ENCODE results near the gene MRM2. TPM values are rescaled to one million over a fixed set of nuclear protein-coding genes. Genes with fewer than 3 reads are reported as not detected.

MRM2 gene
- polyA plus RNA-seq, 2 of the 4 experiments (the other 2 are of a cell fraction): 35.6 to 44.0 TPM

GRCh38 chr7:2230226-2230625 is 11.8 kb downstream of the MRM2 start:
- WGBS (ENCODE audit: missing lambda C conversion rate): 92% methylated on average over 7 of the region's 8 CpGs
- CTCF ChIA-PET: interaction anchor here (1.0 to 1.6 kb wide), 2 partner anchors 12 to 19 kb away, joined by 3 read pairs; partner anchors contain the start of genes MRM2 and NUDT1

GRCh38 chr7:2229467-2229866 is 12.5 kb downstream of the MRM2 start:
- POLR2A ChIA-PET: no interaction called here
- Histone ChIP-seq H3K4me1 (peaks cover 23% of the 10 kb centered on the region; the same call in 2 of the 3 replicates), H3K9me3 (no peaks in the 10 kb centered on the region), H3K4me3 (no peak overlapping the region), H3K4me2 (no peak overlapping the region), H3K27ac (no peak overlapping the region)
- WGBS (ENCODE audit: missing lambda C conversion rate): 95% methylated on average over 7 of the region's 7 CpGs
- DNase-seq (ENCODE audit: low read depth in 1 of 2, low spot score in 1 of 2) (no peak), ATAC-seq (no peak), FAIRE-seq (no peak)
- TF ChIP-seq FOSB (CRISPR knock-in tag; IDR thresholded peaks at IDR 0.05) (no peak), POLR2A (IDR thresholded peaks at IDR 0.05; ENCODE audit: low read length) (no peak), ESRRA (IDR thresholded peaks at IDR 0.05; ENCODE audit: borderline replicate concordance, low read length) (no peak), CHD4 (IDR thresholded peaks at IDR 0.05; ENCODE audit: borderline replicate concordance) (no peak), SMC3 (IDR thresholded peaks at IDR 0.05) (no peak), ZC3H11A (IDR thresholded peaks at IDR 0.05) (no peak), BCL3 (IDR thresholded peaks at IDR 0.05) (no peak), FOSL2 (IDR thresholded peaks at IDR 0.05) (no peak), FOSL2 (CRISPR knock-in tag; IDR thresholded peaks at IDR 0.05) (no peak)
- CTCF ChIA-PET: interaction anchor here (1.0 to 1.6 kb wide), 2 partner anchors 13 to 20 kb away, joined by 3 read pairs; partner anchors contain the start of genes MRM2 and NUDT1

More at GRCh38 chr7:2230226-2230625, 11.8 kb downstream of the MRM2 start:
- Histone ChIP-seq H3K4me1 (peaks cover 20% of the 10 kb centered on the region; the same call in 2 of the 3 replicates), H3K9me3 (no peaks in the 10 kb centered on the region), H3K4me3 (no peak overlapping the region), H3K27ac (no peak overlapping the region), H3K4me2 (no peak overlapping the region)
- no peak for ATAC-seq
- POLR2A ChIA-PET: no interaction called here
- FAIRE-seq: no peak
- no peak for DNase-seq (ENCODE audit: low read depth in 1 of 2, low spot score in 1 of 2)
- no peak for TF ChIP-seq EHMT2 (IDR thresholded peaks at IDR 0.05; ENCODE audit: low read depth)
- TF ChIP-seq ZFP36 (IDR thresholded peaks at IDR 0.05; ENCODE audit: borderline replicate concordance, partially characterized antibody): no peak
- no peak for TF ChIP-seq BHLHE40 (IDR thresholded peaks at IDR 0.05; ENCODE audit: low read depth, low read length)
- TF ChIP-seq GATA3 (IDR thresholded peaks at IDR 0.05; ENCODE audit: borderline replicate concordance): no peak
- no peak for TF ChIP-seq HMGXB4 (CRISPR knock-in tag; IDR thresholded peaks at IDR 0.05; ENCODE audit: borderline replicate concordance)
- TF ChIP-seq ZSCAN20 (CRISPR knock-in tag; IDR thresholded peaks at IDR 0.05): no peak
- no peak for TF ChIP-seq ZC3H11A (IDR thresholded peaks at IDR 0.05)
- no peak for TF ChIP-seq E2F6 (IDR thresholded peaks at IDR 0.05; ENCODE audit: borderline replicate concordance, low read depth)

GRCh38 chr7:2228921-2229320 is 13.1 kb downstream of the MRM2 start:
- H3K27ac ChIP-seq: no peak overlapping the region
- FAIRE-seq: no peak
- no peak for ATAC-seq
- no peak overlapping the region for H3K4me3 ChIP-seq
- CTCF ChIA-PET: no interaction called here
- 94% methylated on average over 8 of the region's 8 CpGs for WGBS (ENCODE audit: missing lambda C conversion rate)
- POLR2A ChIA-PET: no interaction called here
- H3K9me3 ChIP-seq: no peaks in the 10 kb centered on the region
- peaks cover 23% of the 10 kb centered on the region; the same call in 2 of the 3 replicates for H3K4me1 ChIP-seq
- H3K4me2 ChIP-seq: no peak overlapping the region
- no peak for DNase-seq (ENCODE audit: low read depth in 1 of 2, low spot score in 1 of 2)
- TF ChIP-seq BHLHE40 (IDR thresholded peaks at IDR 0.05; ENCODE audit: low read depth, low read length): no peak
- no peak for TF ChIP-seq MYC (IDR thresholded peaks at IDR 0.05; ENCODE audit: borderline replicate concordance, low read length)
- no peak for TF ChIP-seq CBX2 (IDR thresholded peaks at IDR 0.05; ENCODE audit: borderline replicate concordance, low read depth)
- no peak for TF ChIP-seq ZNF302 (CRISPR knock-in tag; IDR thresholded peaks at IDR 0.05)
- no peak for TF ChIP-seq ATOH8 (CRISPR knock-in tag; IDR thresholded peaks at IDR 0.05; ENCODE audit: low read depth)
- TF ChIP-seq USF2 (IDR thresholded peaks at IDR 0.05): no peak
- no peak for TF ChIP-seq ELK1 (IDR thresholded peaks at IDR 0.05; ENCODE audit: low read depth, low read length)
- TF ChIP-seq SMC3 (IDR thresholded peaks at IDR 0.05): no peak
- no peak for TF ChIP-seq HEYL (CRISPR knock-in tag; IDR thresholded peaks at IDR 0.05)
- TF ChIP-seq POLR2AphosphoS2 (conservative IDR thresholded peaks at IDR 0.05; ENCODE audit: low read length): no peak
- no peak for TF ChIP-seq EHMT2 (IDR thresholded peaks at IDR 0.05; ENCODE audit: low read depth)
- no peak for TF ChIP-seq ZSCAN20 (CRISPR knock-in tag; IDR thresholded peaks at IDR 0.05)
- TF ChIP-seq KDM1A (IDR thresholded peaks at IDR 0.05; ENCODE audit: low read depth): no peak
- no peak for TF ChIP-seq RCOR1 (IDR thresholded peaks at IDR 0.05; ENCODE audit: low read depth, low read length)
- TF ChIP-seq RFX5 (IDR thresholded peaks at IDR 0.05): no peak

All from A549 (cell line).